ENCODE data around the gene RGSL1.

The RGSL1 gene

GRCh38 chr1:182588500-182589396 lies 138.8 kb downstream of the RGSL1 start, which contains the start of gene RNASEL:
TSS of gene RNASEL (minus strand) at chr1:182589256. CDS start at chr1:182586806, 2,450 bp downstream.
- DNase-seq (ENCODE audit: low read depth, low spot score): peak; percentile 44

DNA sequence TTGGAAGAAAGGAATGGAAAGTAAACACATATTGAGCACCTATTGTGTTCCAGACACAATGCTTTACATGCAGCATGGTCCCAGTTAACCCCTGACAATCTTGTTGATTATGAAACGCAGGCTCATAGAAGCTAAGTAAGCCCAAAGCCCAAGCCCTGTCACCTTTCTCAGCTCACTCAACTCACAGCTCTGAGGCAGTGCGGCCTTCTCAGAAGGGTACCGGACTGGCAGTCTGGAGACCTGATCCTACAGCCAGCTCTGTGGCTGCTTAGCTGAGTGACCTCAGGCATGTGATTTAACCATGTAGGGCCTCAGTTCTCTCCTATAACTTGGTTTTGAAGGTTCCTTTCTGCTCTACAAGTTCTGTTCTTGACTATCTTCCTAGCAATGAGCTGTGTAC lies 139.6 kb downstream of the RGSL1 start:
- no peak for DNase-seq (ENCODE audit: low read depth, low spot score)

DNA sequence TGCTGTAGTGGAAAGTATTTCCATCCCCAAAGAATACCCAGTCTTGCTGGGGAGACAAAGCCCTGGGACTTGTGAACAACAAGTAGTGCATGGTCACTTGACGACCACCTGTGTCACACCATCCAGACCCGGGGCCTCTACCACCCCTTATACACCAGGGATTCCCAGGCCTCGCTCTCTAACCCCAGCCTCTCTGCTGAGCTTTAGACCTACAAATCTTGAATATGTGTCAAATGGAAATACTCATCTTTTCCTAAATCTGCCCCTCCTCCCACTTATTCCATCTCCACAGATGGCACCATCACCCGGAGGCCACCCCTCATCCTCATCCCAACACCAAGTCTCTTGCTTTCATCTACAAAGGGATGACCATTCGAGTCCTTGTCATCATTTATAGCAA lies 140.0 kb downstream of the RGSL1 start:
- DNase-seq (ENCODE audit: low read depth, low spot score): no peak

DNA sequence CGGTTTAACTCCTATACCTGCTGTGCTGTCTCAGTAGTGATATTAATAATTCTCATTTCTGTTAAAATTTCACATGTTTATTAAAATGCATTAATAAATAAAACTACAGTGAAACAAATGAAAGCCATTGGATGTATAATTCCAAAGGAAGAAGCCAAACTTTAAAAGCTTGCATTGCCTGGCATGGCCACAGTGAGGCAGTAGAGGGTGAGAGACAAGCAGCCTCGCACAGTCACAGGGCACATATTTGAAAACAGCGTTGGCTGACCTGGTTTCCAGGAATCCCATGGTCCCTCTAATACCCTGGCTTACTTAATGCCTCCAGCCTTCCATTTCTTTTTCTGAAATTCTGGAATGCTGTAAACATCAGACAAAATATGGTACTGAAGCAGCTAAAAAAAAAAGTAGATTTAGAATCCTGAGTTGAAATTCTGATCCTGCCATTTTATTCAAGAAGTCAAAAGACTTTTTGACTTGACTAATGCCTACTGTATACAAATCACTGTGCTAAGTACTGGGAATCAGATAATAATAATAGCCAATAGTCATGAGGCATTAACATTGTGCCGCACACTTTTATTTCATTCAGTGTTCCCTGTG lies 145.8 kb downstream of the RGSL1 start:
- DNase-seq (ENCODE audit: low read depth, low spot score): no peak

DNA sequence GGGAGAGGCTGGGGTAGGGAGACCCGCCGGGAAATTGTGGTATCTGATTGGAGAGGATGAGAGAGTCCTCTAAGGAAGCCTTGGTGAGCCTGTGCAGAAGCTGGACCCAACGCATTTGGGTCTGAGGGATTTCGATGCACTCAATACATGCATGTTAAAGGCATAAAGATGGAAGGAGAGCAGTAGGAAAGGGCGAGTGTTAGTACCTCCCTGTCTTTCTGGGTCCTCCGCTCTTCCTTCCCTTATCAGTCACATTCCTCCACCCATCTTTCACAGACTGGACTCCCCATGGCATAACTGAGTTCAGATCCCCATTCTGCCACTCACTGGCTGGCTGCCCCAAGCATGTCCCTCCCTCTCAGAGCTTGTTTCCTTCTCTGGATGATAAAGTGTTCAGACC lies 147.0 kb downstream of the RGSL1 start:
- no peak for DNase-seq (ENCODE audit: low read depth, low spot score)

GRCh38 chr1:182598296-182598695 lies 148.3 kb downstream of the RGSL1 start:
- DNase-seq (ENCODE audit: low read depth, low spot score): no peak

DNA sequence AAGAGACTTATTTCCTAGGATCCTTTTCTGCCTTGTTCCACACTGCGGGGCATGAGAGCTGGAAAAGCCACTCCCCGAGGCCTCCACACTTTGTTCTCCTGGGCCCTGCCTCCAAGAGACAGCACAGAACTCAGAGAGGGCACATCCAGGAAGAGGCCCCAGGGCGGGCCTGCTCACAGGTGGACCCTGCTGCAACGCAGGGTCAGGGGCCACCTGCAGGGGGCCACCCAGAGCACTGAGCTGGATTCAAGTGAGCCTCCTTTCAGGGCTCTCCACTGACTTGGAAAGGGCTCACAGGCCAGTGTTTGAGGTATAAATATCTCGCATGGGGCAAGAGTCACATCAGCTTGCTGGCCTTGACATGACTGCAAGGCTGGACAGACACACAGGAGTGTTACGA lies 149.4 kb downstream of the RGSL1 start:
- no peak for DNase-seq (ENCODE audit: low read depth, low spot score)

DNA sequence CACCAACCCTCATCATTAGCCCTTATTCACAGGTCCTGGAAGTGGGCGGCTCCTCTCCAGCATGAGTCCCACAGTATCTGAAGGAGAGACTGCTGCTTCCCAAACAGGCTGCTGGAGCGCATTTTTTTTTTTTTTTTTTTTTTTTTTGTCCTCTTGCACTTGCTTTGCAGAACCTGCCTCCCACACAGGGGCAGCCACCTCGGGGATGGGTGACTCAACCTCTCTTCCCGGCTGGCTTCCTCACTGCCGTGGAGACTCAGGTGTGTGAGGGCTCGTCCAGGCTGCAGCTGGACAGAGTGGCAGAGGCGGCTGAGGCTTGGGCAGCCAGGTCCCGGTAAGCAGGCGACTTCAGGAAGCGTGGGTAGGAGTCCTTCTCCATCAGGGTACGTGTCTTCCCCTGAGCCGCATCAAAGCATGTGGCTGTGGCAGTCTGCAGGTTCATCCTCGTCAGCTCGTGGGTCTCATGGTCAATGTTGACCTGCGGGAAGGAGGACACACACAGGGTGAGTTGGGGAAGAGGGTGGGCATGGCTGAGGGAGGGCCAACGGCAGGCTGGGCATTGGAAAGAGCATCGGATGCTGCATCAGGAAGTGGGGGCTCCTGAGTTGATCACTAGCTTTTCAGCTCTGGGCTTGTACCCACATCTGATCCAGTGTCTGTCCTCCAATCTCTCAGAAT lies 150.2 kb downstream of the RGSL1 start:
- no peak for DNase-seq (ENCODE audit: low read depth, low spot score)

DNA sequence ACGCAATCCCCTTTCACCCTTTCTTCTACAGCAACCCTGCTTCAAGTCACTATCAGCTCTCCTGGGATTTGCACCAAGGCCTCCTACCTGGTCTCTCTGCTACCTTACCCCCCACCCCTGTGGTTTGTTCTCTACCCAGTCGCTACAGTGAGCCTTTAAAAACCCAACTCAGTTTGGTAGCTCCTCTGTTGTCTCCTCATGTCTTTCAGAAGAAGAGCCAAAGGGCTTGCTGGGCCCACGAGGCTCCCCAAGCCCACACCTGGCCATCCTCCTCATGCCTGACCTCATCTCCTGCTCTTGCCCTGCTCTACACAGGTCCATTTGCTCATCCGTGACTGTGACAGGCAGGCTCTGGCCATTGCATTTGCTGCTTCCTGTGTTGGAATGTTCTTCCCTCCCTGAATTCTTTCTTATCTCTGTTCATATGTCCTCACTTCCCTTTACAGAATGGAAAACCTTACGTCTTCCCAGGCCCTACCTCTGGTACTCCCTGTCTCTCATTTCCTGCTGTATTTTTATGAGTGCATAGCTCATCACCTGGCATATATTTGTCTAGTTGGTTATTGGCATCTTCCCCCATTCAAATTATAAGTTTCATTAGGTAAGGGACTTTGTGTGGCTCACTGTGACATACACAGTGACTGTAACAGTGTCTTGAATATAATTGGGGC lies 150.9 kb downstream of the RGSL1 start:
- DNase-seq (ENCODE audit: low read depth, low spot score): no peak

DNA sequence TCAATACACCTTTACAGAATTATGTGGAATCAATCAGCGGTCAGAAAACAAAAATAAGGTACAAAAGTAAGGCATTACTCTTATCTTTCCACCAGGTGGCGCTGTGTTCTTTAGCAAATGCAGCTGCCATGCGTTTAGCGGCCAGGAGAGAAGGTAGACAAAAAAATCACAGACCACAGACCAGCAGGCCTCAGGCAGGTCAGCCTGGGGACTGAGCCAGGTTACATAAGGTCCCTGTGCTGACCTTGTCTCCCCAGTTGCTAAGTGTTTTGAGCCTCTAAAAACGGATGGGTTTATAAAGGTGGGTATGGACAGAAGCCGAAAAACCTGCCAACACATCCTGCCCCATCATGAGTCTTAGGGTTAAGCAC lies 151.5 kb downstream of the RGSL1 start:
- DNase-seq (ENCODE audit: low read depth, low spot score): no peak

GRCh38 chr1:182601913-182602312 lies 152.0 kb downstream of the RGSL1 start:
- no peak for DNase-seq (ENCODE audit: low read depth, low spot score)

DNA sequence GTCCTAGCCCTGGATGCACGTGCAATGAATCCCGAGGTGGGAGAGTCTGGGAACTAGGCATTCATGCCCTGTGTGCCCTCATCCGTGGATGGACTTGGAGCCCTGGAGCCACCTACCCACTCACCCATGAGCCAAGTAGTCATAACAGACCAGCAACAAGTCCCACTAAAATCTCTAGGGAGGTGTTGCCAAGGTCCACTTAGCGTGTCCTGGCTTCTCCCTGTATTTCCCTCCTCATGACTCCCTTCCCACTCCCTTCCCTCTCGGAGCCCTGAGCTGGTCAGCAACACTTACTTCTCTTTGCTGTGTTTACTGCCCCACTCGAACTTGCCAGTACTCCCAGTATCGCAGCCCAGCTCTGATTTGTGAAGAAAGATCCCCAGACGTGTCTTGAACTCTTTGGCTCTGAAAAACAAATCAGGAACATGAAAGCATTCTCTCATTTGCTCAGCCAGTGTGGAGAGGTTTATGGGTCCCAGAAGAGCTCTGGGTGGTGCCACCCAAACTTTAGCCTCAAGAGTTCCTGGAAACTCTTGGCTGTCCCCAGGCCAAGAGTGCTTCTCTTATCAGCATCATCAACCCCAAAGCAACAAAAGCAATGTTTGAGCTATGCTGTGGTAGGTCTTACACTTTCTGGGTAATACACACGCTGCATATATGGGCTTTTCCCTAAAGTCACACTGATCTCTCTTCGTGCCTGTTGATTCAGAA lies 153.1 kb downstream of the RGSL1 start:
- no peak for DNase-seq (ENCODE audit: low read depth, low spot score)

DNA sequence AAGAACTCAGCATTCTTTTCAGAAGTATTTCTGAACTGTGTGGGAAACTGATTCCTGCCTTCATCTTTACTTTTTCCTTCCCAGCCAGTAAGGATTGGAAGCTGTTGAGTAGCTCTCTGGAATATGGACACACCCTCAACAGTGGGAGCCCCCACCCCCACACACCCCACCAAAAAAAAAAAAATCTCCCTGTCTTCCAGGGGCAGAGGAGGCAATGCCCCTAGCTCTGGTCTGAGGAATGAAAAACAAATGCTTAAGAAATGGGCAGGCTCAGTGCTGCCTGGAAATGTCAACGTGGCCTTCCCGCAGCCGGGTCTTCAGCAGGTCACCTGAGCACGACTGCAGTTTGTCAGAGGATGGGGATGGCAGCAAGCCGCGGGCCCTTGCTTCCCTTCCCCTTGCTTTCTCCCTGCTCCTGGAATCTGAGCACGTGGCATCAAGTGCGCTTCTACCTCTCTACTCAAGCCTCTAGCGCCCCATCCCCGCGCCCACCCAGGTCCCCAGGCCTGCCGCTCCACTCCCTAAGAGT lies 153.8 kb downstream of the RGSL1 start:
- DNase-seq (ENCODE audit: low read depth, low spot score): no peak

- no peak for DNase-seq (ENCODE audit: low read depth, low spot score)
These were observed 154.5 kb downstream of the RGSL1 start, which contains the start of gene RGS16 for GRCh38 chr1:182604175-182605164. TSS of gene RGS16 (minus strand) at chr1:182604389. CDS start at chr1:182604259, 130 bp downstream.

- DNase-seq (ENCODE audit: low read depth, low spot score): no peak
These were observed 157.6 kb downstream of the RGSL1 start for GRCh38 chr1:182607566-182607965.

- DNase-seq (ENCODE audit: low read depth, low spot score): no peak
These were observed 158.3 kb downstream of the RGSL1 start for GRCh38 chr1:182608236-182608635.

DNA sequence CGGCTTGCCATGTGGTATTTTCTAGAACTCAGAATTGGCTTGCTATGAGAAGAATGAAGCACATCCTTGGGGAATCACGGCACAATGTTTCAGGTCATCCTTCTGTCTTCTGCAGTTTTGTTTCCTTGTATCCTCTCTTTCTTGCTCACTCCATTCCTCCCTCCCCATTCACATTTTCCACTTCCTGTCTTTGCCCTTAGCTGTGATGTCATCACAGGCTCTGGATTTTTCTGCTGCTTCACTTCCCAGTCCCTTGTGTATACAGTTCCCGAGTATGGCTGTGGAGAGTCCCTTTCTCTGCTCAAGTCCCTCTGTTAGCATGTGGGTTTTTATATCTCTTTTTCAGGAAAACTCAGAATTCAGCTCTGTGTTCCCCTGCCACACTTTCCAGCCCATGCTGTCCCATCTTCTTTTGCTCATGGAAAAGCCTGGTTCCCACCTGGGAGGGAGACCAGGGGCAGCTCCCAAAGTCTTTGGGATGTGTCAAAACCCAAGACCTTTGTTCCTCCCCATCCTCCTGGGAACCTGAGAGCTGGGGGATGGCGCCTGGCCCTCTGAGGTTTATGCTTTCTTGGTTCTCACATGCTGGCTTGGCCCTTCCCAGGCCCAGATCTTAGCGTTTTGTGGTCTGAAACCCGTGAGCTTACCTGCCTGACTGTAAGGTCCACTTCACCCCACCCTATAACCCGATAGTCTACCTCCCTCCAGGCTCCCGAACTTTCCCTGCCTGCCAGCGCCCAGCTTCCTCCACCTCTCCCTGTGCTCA lies 159.1 kb downstream of the RGSL1 start:
- DNase-seq (ENCODE audit: low read depth, low spot score): no peak
